ENCODE data around the gene PDE1A. TPM values are rescaled to one million over a fixed set of nuclear protein-coding genes. Genes with fewer than 3 reads are reported as not detected.

Gene PDE1A
- total RNA-seq, 1 donor from 2014 or later, result 51.0 TPM

DNA sequence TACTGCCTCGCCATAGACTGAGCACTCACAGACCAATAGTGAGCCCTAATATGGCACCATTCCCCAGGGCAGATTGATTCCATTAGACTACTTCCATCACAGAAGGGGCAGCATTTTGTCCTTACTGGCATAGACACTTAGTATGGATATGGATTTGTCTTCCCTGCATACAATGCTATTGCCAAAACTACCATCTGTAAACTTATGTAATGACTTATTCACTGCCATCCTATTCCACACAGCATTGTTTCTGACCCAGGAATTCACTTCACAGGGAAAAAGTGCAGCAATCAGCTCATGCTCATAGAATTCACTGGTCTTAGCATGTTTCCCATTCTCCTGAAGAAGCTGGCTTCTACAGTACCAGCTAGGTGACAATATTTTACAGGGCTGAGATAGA lies 262.1 kb downstream of the PDE1A start:
- DNase-seq (ENCODE audit: low spot score in 2 of 2) (no peak), FAIRE-seq (no peak)

DNA sequence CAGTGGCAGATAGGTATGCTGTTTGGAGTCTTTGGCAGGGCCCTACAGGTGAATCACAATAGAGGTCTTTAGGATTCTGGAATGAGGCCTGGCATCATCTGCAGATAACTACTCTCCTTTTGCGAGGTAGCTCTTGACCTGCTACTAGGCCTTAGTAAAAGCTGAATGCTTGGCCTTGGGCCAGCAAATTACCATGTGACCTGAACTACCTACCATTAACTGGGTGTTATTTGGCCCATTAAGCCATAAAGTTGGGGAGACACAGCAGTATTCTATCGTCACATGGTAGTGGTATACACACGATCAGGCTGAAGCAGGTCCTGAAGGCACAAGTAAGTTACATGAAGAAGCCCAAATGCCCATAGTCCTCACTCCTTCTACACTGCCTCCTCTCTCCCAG lies 263.0 kb downstream of the PDE1A start:
- DNase-seq (ENCODE audit: low spot score in 2 of 2) (no peak), FAIRE-seq (no peak)

DNA sequence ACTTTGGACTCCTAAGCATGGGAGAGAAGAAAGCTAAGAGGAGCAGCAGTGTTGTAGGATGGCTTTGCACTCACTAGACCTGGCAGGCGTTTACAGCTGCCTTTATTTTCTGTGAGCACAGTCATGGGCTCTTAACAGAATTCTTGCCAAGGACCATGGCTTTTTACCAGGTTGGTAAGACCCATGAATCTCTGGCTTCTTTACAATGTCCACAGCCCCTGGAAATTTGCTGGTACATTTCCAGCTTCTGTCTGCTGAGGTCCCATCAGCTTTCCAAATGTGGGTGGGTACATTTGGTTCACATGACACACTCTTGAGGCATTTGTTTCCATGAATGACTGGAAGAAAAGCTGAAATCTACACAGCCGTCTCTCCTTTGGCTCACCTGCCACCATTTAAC lies 278.5 kb downstream of the PDE1A start:
- DNase-seq (ENCODE audit: low spot score in 2 of 2), result no peak
- no peak for FAIRE-seq

DNA sequence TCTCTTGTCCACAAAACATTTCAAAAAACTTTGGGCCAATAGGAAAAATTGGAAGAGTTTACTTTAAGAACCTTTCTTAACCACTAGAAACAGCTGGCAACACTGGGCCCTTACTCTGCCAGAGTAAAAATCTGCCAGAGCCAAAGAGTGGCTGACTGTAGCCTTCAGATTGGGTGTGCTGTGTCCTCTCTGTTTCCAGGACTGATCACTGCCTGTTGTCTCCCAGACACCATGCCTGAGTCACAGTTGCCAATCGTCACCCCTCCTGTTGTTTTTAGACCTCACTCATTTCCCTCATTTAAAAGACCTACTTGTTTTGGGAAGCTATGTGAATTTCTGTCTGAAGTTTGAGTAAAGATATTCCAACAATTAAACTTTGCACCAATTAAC lies 282.1 kb downstream of the PDE1A start:
- FAIRE-seq (no peak), DNase-seq (ENCODE audit: low spot score in 2 of 2) (peak in 1 of 2 donors; percentile 11)

DNA sequence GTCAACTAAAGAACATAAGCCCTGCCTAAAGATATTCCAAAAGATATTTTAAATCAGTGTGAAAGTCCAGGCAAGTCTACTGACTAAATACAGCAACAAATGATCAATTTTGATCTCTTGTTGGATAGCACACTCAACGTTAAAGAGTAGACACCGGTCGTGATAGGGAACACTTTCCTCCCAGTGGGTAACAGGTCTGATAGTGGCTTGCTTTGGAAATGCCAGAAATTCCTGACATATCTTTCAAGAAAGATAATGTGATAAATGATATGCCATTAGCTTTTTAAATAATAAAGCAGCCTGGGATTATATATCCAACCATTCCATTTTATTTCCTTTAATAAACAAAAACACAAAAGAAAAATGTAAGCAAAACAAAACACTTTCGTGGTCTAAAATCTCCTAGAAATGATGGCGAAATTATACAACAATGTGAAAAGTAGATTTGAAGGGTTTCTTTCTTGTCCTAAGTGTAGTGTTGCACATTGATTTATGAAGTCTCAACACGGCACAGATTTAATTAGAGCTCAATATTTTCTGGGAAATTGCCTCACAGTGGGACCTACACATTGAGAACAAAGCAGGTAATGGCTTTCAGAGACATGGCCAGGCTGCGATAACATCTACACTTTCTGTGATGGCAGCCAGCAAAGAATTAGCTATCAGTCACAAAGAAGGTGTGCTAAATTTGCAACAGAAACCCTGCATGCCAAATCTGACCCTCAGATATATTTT lies 282.6 kb downstream of the PDE1A start:
- no peak for FAIRE-seq
- no peak for DNase-seq (ENCODE audit: low spot score in 2 of 2)

DNA sequence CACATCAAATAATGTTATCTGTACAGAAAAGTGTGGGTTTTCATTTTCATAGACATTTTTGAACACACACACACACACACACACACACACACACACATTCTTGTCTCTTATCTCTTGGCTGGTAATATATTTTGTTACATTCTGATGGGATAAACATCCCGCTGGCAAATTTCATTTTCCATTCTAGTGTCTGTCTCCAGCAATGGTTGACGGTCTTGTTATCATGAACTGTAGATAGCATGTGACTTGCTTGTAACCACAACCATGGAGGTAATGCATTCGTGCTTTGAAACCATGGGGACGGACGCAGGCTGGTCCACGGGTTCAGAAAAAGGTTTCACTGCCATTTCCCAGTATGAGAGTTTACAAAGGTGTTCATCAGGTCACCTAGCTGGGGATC lies 284.8 kb downstream of the PDE1A start:
- FAIRE-seq, result no peak

DNA sequence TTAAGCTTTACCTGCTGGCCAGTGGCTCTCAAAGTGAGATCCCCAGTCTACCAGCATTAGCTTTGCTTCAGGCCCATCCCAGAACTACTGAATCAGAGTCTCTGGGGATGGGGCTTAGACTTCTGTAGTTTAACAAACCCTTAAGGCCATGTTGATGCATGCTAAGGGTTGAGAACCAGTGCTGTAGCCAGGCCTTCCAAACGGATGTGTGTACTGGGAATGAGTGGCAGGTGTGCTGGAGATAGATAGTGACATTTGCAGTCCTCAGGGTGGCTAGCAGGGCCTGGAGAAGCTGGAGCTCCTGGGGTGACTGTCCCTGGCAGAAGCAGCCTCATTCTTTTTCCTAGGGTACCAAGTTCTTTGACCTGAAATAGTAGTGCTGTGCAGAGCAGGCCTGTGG lies 292.6 kb downstream of the PDE1A start:
- FAIRE-seq (no peak), DNase-seq (ENCODE audit: low spot score in 2 of 2) (no peak)

More for the DNA sequence above, 284.8 kb downstream of the PDE1A start:
- no peak for DNase-seq (ENCODE audit: low spot score in 2 of 2)

DNA sequence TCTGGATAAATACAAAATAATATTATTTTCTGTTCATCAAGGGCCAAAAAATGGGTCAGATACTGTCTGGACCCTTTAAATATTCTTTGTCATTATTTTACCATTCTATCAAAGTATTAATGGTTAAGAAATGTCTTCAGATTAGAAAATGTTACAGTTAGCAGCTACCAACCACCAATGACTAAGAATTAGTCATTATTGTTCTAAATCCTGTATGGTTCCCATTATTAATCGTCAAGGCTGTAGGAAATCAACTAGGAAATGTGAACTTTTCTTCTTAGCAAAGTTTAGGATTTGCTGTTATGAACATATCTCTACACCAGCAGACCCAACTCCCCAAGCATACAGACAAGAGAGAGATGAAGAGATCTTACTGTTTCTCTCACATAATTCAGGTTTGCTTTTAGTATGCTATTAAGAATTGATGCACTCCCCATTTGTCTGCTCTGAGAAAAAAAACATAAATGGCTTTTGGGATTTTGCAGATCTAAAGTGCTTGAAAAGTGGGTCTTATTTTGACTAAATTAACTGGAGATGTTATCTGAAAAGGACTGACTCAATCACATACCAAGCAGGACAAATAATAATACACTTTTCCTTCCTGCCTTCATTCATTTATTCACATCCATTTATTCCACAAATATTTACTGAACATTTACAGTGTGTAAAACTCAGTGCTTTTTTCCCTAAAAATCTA lies 293.5 kb downstream of the PDE1A start:
- DNase-seq (ENCODE audit: low spot score in 2 of 2), result no peak
- no peak for FAIRE-seq

DNA sequence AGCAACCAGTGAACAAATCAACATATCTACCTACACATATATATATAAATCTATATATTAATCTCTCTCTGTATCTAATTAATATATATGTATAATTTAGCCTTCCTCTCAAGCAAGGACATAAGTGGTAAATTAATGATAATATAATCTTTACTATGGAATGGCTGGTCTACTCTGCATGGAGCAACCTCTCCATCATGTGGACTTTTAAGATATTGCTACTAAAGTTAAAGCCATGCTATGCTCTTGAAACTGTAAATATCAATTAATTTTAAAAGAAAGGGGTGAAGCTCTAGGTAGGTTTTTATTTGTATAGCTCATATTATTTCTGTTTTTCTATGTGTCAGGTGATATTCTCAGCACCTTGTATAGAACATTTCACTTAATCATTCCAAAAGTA lies 294.2 kb downstream of the PDE1A start:
- DNase-seq (ENCODE audit: low spot score in 2 of 2), result no peak
- FAIRE-seq, result no peak

DNA sequence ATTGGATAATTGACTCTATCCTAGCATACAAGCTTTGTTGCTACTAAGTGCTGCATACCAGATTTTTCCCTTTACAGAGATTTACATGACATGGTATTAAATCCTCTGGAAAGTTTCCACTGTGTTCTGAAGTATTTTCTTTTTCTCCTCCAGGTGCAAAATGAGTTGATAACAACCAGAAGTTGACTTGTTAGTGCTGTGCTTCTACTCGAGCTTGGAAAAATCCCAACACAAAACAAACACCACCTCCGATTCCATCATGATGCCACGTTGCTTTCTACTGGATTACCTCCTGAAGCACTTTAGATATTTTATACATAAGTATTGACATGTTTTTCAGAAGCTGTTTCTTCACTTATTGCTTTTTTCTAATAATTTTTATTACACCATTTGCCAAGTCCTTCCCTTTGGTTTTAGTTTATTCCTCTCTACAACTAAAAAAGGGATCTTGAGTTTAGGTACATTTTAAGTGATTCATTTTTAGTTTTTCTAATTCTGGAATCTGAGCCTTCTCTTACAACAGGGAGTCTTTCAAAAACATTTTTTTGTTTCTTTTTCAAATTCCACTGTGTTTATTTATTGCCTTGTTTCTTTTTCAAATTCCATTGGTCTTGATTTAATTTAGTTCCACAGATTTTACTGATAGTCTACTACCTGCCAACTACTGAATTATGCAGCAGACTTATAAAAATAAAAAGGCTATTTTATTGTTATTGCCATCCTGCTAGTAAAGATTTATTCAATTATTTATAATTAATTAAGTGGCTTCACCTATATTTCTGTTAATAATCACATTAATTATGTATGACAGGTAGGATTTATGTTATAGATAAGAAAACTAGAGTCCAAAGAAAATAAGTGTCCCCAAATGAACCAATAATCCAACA lies 297.8 kb downstream of the PDE1A start:
- no peak for DNase-seq (ENCODE audit: low spot score in 2 of 2)
- no peak for FAIRE-seq

DNA sequence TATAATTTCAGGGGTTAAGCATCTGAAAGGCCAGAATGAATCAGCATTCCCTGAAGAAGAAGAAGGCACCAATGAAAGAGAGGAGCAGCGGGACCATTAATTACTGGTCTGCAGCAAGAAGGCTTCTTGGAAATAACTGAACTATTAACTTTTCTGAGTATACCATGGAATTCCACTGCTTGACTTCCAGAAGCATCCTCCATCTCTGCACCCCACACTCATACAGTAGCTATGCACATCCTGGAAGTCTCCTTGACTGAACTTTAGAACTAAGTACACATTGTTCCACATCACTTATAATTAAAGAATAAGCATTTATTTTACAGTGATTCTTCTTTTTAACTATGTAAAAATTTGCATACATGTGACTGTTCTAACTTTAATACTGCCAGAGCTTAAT lies 309.6 kb downstream of the PDE1A start:
- FAIRE-seq, result no peak
- DNase-seq (ENCODE audit: low spot score in 2 of 2), result no peak

DNA sequence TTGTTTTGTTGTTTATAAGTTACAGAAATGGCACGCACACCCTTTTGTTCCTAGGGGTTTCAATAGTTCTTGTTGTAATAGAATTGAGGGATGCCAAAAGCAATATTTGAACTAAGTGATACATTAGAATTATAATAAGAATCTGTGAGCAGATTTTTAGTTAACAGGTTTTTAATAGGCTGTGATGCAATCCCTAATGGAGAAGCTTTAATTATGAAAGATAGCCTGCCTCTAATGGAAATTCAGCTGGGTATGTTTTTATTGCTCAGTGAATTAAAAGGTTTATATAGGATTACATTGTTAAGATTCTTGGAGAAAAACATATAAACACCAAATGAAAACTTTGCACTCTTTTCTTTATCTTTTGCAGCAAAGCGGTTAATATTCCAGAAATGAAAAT lies 310.1 kb downstream of the PDE1A start:
- DNase-seq (ENCODE audit: low spot score in 2 of 2) (no peak), FAIRE-seq (no peak)

DNA sequence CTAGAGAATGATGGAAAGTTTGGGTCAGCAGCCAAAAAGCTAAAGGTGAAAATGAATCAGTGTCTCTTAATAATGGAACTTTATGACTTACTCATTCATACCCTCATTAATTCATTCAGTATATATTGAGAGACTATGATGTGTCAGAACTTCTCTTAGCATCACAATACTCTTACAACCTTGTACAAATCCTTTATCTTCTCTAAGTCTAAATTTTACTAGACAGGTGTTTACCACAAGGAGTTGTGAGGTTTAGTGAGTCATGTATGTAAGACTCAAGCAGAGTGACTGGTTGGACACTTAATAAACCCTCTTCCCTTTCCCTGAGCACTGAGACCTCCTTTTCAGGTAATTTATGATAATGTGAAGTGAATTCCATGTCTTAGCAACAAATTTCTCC lies 311.6 kb downstream of the PDE1A start:
- FAIRE-seq (no peak), DNase-seq (ENCODE audit: low spot score in 2 of 2) (no peak)

DNA sequence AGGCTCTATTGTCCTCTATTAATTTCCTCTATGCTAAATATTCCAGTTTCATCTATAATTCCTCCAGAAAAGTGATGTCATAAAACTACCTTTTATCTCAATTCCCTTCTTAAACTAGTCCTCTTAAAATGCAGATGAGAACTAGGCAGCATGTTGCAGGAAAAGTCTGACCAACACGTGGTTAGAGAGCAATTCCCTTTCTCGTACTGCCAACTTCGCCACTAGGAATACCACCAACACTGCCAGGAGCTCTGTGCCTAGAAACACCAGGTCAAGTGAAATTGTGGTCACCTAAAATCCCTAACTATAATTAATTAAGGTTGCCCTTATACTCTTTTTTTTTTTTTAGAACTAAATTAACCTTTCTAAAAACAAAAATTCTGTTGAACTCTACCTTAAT lies 313.5 kb downstream of the PDE1A start:
- peak in 1 of 2 donors; percentile 1 for DNase-seq (ENCODE audit: low spot score in 2 of 2)
- FAIRE-seq, result no peak

DNA sequence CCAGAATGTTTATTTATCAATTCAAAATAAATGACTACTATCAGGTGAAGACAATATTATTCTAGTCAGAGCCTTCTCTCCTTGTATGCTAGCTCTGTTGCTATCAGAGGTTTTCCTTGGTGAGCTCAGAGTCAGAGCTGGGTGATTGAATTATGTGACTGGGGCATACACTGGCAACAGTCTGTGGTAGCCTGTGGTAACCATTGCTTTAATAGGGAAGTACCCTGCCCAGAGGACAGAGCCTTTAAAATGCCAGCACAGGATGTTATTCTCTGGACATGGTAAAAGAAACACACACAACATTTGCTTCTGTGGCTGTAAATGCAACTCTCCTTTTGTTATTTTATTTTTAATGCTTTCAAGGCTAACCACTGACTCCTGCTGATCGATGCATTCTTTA lies 316.5 kb downstream of the PDE1A start:
- FAIRE-seq (no peak), DNase-seq (ENCODE audit: low spot score in 2 of 2) (no peak)

DNA sequence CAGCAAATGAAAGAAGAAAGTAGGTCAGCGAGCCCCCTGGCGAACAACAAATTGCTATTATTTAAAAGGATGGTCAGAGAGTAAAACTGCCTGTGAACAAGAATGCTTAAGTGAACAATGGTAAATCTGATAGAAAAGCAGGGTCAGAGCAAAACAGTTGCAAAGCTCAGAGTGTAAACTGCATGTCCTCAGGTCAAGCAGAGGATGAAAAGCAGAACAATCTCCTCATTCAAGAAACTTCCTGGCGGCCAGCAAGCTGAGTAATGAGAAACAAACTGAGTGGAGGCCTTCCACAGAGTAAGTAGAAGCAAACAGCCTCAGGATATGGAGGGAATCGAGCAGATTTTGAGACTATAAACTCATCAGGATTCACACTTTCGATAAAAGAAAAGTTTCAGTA lies 323.3 kb downstream of the PDE1A start:
- no peak for DNase-seq (ENCODE audit: low spot score in 2 of 2)
- FAIRE-seq, result no peak

DNA sequence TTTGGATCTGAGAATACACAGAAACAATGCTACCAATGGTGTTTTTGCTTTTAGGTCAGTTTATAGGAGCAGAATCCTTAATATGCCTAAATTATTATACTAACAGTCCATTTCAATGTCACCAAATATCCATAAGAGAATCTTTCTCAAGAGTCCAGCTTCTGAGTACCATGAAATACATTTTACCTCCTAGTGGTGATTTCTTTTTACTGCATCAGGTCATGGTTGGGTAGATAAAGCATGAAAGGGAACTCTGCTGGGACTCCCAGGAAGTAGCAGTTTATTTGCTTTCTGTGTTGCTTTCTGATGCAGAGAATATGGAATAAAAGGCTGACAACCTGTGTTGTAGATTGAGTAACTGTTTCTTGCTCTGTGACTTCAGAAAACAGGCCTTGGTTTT lies 325.6 kb downstream of the PDE1A start:
- FAIRE-seq (no peak), DNase-seq (ENCODE audit: low spot score in 2 of 2) (no peak)

DNA sequence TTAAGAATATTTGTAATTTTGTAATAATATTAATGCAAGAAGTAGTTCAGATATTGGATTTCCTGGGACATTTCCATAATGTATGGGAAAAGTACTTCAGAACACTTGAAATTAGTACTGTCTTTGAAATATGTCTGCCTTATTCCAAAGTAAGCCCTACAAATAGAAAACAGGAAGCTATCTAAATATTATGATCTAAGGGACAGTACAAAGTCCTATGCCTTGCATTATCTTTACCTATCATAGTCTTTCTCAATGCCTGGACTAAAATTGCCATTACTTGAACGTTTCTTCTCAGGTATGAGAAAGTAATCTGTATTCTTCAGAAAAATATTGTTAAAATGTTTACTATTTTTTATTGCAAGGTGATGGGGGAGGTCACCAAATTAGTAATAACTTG lies 328.2 kb downstream of the PDE1A start:
- FAIRE-seq (no peak), DNase-seq (ENCODE audit: low spot score in 2 of 2) (no peak)

DNA sequence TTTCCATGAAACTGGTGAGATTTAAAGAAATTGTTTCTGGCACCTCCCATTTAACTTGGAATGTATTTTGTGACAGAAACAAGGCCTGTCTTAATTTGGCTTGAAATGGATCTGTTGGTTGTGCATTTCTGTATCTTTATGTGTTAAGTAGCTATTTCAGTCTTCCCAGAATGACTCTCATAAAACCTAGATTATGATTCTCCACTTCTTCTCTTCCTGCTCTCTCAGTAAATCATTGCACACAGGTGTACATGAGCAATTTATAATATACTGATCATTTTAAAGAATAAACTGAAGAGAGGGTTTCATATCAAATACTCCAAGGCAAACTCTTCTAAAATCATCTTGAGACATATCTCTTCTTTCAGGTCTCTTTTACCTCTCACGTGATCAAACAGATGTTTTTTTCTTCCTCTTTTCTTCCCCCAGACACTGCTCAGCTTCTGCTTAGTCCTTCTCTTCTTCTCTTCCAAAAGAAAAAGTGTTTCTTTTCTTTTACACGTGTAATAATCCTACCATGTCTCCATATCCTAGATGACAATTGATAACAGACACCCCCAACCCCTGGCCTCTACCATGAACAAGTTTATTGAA lies 329.2 kb downstream of the PDE1A start:
- FAIRE-seq (no peak), DNase-seq (ENCODE audit: low spot score in 2 of 2) (no peak)

DNA sequence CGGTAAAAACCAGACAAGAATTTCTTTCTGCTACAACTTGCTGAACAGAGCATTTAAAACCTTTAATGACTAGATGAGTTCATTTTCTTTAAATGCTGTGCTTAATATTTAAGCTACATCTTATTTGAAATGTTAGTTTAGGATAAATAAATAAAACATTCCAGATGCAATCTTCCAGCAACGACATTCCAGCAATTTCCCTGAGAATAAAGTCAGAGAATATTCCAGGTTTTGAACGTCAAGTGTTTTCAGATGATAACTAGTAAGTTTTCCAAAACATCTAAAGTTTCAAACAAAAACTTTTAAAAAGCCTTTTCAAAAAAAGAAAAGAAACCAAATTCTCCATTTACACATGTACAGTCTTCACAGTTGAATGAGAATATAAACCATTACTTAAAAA lies 336.4 kb downstream of the PDE1A start:
- DNase-seq (ENCODE audit: low spot score in 2 of 2), result no peak
- no peak for FAIRE-seq

All from frontal cortex (tissue), 4 donors.